ENCODE measurements around the gene TAF5L. TPM values are rescaled to one million over a fixed set of nuclear protein-coding genes. Genes with fewer than 3 reads are reported as not detected.

Gene TAF5L
- total and polyA plus RNA-seq, 2 of the 13 experiments (the other 11 are each of a cell fraction or from before 2014, with no cell fraction given) = 10.8 to 18.2 TPM

- TF ChIP-seq ZNF280B (CRISPR knock-in tag; IDR thresholded peaks at IDR 0.05; ENCODE audit: borderline replicate concordance) (peak; percentile 91), ZSCAN5A (CRISPR knock-in tag; IDR thresholded peaks at IDR 0.05; ENCODE audit: borderline replicate concordance) (no peak), ZNF124 (CRISPR knock-in tag; IDR thresholded peaks at IDR 0.05) (no peak), SNAI1 (CRISPR knock-in tag; IDR thresholded peaks at IDR 0.05; ENCODE audit: borderline replicate concordance) (0 out of 2 replicates have a peak, but pooled peaks have one; percentile 46), HOXA9 (CRISPR knock-in tag; IDR thresholded peaks at IDR 0.05; ENCODE audit: borderline replicate concordance) (peak; percentile 89; the same call in 1 of the 2 replicates), POGK (CRISPR knock-in tag; conservative IDR thresholded peaks at IDR 0.05) (peak; percentile 91), ZNF234 (CRISPR knock-in tag; conservative IDR thresholded peaks at IDR 0.05) (0 out of 2 replicates have a peak, but pooled peaks have one; percentile 68), FOXP1 (IDR thresholded peaks at IDR 0.05) (no peak), FOXP1 (CRISPR knock-in tag; IDR thresholded peaks at IDR 0.05) (peak; percentile 40; the same call in 1 of the 2 replicates), KAT7 (CRISPR knock-in tag; IDR thresholded peaks at IDR 0.05; ENCODE audit: borderline replicate concordance) (peak; percentile 82; the same call in 1 of the 2 replicates), ZNF263 (CRISPR knock-in tag; IDR thresholded peaks at IDR 0.05) (peak; percentile 85), TFDP1 (CRISPR knock-in tag; IDR thresholded peaks at IDR 0.05; ENCODE audit: borderline replicate concordance) (peak; percentile 93), ZNF430 (CRISPR knock-in tag; IDR thresholded peaks at IDR 0.05) (peak; percentile 94), SOX13 (IDR thresholded peaks at IDR 0.05) (no peak), SOX13 (CRISPR knock-in tag; conservative IDR thresholded peaks at IDR 0.05 in 1 of 2, IDR thresholded peaks at IDR 0.05 in 1 of 2) (peak in 1 of 2 experiments; percentile 45; a peak in 1 of 4 replicates), ZMYM4 (CRISPR knock-in tag; IDR thresholded peaks at IDR 0.05) (peak; percentile 88)
Measured at GRCh38 chr1:229558460-229559335, 67.2 kb downstream of the TAF5L start, which contains the start of gene ABCB10 (continued).
